ENCODE results near the gene GPR146. TPM values are rescaled to one million over a fixed set of nuclear protein-coding genes. Genes with fewer than 3 reads are reported as not detected.

The GPR146 gene
- total RNA-seq, 1 donor: 1.2 TPM

DNA sequence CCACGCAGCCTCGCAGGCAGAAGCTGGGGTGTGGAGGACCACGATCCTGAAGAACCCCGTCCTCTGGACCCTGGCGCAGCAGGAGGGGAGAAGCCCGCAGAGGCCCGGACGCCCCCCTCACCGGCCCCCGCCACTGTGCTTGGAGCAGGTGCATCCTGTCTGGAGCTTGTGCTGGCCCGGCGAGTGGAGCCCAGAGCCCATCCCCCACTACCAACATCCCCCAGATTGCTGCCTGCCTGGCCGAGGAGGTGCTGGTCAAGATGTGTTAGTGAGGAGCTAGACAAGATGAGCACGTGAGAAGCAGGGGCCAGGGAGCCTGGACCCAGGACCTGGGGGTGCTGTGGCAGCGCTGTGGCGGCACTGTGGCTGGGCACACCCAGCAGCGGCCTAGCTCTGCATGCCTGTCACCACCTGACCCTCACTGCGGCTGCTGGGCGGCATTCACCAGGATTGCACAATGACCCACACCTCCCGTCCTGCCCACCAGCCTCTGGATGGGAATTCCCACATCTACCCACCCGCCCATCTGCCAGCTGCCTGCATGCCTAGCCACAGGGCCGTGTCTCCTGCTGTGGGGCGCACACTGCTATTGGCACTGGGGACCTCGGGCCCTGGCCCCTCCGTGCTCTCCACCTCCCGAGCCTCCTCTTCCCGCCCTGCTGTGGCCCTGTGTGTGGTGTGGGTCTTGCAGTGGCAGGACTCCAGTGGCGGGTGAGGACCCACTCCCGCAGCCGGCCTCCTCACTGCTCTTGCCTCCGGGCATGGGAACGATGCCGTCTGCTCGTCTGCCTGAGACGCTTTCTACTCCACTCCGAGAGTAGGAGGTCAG lies 11.8 kb downstream of the GPR146 start:
- DNase-seq (ENCODE audit: low read depth): no peak
- H3K4me3 ChIP-seq (ENCODE audit: low read depth, low read length): no peak overlapping the region
- no peak for TF ChIP-seq CTCF (IDR thresholded peaks at IDR 0.05; ENCODE audit: insufficient read depth, low read length)

DNA sequence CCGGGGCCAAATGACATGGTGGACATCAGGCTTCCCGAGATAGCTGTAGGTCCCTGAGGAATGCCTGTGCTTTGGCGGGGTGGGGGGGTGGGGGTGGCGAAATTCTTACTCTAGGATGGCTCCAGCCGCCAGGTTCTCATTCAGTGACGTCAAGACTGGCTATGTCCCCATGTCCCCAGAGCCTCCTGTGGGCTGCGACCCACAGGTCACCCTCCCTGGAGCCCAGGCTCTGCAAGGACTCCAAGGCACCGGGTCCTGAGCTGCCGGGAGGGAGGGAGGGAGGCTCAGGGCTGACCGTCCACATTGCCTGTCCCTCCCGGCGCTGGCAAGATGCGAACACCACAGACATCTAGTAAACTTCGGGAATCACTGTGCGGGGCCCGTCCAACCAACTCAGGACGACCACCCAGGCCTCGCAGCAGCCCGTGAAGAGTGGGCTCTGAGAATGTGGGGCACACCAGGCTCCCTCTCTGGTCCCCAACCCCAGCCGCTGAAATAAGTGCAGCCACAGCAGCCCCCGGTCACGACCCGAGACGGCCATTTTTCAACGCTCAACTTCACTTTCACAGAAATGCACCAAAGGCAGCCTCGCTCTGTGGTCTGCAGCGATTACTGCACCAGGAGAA lies 12.6 kb downstream of the GPR146 start:
- no peak overlapping the region for H3K4me3 ChIP-seq (ENCODE audit: low read depth, low read length)
- DNase-seq (ENCODE audit: low read depth): no peak
- no peak for TF ChIP-seq CTCF (IDR thresholded peaks at IDR 0.05; ENCODE audit: insufficient read depth, low read length)

GRCh38 chr7:1057416-1058291 lies 13.3 kb downstream of the GPR146 start:
- DNase-seq (ENCODE audit: low read depth): no peak
- H3K4me3 ChIP-seq (ENCODE audit: low read depth, low read length): no peak overlapping the region
- no peak for TF ChIP-seq CTCF (IDR thresholded peaks at IDR 0.05; ENCODE audit: insufficient read depth, low read length)

DNA sequence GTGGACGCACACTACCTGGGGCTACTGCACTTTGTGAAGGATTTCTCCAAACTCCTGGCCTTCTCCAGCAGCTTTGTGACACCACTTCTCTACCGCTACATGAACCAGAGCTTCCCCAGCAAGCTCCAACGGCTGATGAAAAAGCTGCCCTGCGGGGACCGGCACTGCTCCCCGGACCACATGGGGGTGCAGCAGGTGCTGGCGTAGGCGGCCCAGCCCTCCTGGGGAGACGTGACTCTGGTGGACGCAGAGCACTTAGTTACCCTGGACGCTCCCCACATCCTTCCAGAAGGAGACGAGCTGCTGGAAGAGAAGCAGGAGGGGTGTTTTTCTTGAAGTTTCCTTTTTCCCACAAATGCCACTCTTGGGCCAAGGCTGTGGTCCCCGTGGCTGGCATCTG lies 14.0 kb downstream of the GPR146 start:
- DNase-seq (ENCODE audit: low read depth): no peak
- TF ChIP-seq CTCF (IDR thresholded peaks at IDR 0.05; ENCODE audit: insufficient read depth, low read length): no peak
- H3K4me3 ChIP-seq (ENCODE audit: low read depth, low read length): no peak overlapping the region

- DNase-seq (ENCODE audit: low read depth): no peak
- no peak for TF ChIP-seq CTCF (IDR thresholded peaks at IDR 0.05; ENCODE audit: insufficient read depth, low read length)
- no peak overlapping the region for H3K4me3 ChIP-seq (ENCODE audit: low read depth, low read length)
Observed at GRCh38 chr7:1058821-1059199, 14.5 kb downstream of the GPR146 start.

GRCh38 chr7:1059200-1060091 lies 15.1 kb downstream of the GPR146 start:
- no peak for DNase-seq (ENCODE audit: low read depth)

More at GRCh38 chr7:1059200-1060091, 15.1 kb downstream of the GPR146 start:
- H3K4me3 ChIP-seq (ENCODE audit: low read depth, low read length): no peak overlapping the region
- no peak for TF ChIP-seq CTCF (IDR thresholded peaks at IDR 0.05; ENCODE audit: insufficient read depth, low read length)

Data from fibroblast of the aortic adventitia (primary cell).